ENCODE measurements around the gene RIT1.
A peak's percentile ranks its signal among the peaks of the same experiment; 100 is the strongest.

Gene RIT1, protein sequence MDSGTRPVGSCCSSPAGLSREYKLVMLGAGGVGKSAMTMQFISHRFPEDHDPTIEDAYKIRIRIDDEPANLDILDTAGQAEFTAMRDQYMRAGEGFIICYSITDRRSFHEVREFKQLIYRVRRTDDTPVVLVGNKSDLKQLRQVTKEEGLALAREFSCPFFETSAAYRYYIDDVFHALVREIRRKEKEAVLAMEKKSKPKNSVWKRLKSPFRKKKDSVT
- 89.8 to 119 reads per million in 2 donors for total RNA-seq

DNA sequence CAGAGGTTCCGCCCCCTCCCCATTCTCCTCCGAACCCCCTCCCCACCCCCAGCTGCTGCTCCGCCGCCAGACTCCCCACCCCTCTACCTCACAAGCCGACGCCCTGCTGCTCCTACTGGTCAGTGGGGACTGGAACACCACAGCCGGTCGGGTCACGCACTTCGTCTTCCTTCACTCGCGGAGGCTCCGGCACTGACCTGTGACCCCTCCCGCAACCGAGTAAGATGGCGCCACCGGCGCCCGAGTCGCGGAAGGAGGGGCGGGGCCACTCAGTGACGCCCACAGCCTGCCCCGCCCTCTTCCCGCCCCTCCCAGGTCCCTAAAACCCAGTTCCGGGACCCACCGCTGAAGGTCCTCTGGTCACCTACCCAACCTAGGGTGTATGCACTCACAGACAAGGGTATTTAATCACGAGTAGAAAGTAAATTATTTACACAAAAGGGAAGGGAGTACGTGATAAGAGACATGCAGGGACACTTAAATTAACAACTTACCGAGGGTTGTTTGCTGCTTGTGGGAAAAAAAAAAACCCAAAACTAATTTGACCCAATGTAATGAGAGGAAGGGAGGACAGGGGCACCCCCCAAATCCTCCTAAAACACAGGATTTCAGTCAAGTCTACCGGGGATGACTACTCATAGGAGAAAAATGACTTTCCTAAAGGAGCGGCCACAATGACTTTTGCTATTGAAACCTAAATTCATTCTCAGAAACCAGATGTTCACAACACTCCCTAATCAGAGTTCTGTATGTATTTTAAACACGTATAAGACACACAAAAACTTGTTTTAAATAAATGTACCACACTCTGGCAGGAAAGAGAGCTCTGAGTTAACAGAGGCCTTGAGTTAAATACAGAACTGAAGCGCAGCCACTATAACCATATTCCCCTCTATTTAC is at the start of gene RIT1:
Gene RIT1 (minus strand): TSS at position 194 of the 900 bp plus-strand sequence. CDS start 588 bp downstream, outside the sequence.
- DNase-seq: peak; percentile 69 to 87 (median 81)

DNA sequence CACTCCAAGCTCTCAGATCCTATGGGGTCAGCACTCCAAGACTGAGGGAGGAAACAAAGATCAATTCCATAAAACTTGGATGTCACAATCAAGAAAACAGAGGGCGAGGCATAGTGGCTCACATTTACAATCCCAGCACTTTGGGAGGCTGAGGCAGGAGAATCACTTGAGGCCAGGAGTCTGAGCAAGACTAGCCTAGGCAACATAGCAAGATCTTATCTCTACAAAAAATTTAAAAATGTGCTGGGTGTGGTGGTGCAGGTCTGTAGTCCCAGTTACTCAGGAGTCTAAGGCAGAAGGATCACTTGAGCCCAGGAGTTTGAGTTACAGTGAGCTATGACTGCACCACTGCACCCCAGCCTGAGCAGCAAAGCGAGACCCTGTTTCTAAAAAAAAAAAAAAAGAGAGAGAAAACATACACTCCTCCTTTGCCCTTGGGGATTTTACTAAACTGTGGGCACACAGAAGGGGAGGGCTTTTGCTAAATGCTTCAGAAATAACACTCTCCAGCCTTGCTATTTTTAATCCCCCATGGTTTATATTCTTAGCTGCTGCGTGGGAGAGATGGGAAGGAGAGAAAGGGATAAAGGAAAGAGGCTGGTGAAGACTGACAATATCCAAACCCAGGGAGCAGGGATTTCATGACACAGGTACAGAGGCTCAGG is 49.1 kb upstream of the RIT1 start:
- DNase-seq: no peak

DNA sequence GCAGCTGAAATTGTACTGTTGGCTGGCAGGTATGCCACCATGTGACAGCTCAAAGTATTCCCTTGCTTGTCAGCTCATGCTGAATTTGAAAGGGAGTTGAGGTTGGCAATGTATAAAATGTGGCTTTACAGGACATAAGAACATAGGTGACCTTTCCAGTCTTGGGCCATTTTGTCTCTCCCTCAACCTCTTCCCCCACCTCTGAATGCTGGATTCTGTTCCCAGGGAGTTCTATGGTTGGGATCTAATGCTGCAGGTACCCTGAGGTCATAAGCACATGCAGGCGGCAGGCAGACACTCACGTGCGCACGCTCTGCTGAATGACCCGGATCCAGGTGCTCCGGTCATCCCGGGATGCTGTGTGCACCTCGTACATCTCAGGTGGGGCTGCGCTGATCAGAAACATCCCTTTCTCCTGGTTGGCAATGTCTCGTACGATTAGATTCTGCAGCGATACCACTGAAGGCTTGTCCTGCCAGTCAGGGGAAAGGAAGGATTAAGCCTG is 46.3 kb upstream of the RIT1 start:
- no peak for DNase-seq

DNA sequence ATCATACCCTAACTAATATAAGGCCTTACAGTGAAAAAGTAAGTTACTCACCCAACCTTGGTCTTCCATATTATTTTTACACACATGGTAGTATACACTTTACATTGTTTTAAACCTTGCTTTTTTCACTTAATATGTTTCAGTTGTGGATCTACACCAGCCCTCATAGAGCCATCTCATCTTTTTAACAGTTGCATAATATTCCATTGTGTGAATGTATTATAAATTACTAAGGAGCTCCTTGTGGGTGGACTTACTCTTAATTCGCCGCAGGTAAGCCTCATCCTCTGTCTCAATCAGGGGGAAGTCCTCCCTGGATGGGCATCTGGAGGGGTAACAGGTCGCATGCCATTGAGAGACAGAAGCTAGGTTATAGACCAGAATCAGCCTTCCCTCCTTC is 43.5 kb upstream of the RIT1 start:
- no peak for DNase-seq

DNA sequence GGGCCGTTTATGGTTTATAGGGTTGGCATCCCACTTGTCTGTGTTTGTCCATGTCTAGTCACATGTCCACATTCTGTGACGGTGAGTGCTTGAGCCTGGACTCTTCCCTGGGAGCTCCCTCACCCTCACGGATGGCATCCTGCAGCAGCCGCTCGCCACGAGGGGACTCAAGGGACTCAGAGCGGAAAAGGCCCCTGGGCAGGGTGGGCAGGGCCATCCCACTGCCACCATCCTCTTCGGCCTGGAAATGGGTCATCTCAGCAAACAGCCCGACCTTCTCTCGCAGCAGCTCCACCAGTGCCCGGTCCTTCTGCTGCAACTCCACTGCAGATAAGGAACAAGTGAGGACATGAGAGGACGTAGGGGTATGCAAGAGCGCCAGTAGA is 41.3 kb upstream of the RIT1 start:
- DNase-seq: no peak

DNA sequence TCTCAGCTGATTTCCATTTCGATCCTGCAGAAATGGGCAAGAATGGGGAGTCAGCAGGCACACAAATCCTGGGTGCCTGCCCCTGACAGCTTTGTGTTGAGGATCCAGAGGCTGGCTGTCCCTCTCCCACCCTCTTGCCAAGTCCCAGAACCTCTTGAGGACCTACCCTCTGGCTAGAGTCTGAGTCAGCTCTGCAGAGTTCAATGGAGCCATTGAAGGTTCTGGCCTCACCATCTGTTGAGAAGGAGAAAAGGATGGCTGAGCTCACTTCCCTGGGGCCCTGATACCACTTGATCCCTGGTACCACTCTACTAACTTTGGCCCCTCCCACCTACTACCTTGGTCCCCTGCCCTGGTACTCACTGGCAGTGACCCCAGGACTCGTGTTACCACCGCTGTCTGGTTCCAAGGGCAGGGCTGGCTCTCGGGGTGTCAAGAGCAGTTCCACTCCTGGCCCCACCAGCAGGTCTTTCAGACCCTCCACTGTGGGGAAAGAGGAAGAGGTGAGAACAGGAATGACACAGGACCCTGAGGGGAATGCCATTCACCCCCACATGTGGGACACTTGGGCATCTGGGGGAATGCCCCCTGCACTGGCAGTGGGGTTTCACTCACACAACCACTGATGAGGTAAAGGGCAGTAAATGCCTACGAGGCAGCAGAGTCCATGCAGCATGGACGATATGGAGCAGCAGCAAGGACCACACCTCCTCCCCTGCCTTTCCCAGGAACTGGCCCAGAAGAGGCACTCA is 40.8 kb upstream of the RIT1 start:
- DNase-seq: no peak

DNA sequence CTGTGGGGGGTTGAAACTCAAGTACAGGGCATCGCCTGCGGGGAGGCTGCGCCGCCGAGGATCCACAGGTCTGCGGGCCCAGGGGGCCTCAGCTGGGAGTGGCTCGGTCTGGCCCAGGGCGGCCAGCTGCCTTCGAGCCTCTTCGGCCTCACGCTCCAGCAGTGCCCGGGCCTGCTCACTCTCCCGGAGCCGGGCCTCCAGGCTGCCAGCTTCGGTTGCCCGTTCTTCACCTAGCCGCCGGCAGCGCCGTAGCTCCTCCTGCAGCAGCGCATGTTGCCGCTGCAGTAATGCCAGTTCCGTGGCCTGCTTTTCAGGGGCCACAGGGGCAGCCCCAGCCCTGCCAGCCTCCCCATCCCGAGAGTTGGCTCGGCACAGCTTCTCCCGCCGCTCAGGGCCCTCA is 39.7 kb upstream of the RIT1 start:
- no peak for DNase-seq

DNA sequence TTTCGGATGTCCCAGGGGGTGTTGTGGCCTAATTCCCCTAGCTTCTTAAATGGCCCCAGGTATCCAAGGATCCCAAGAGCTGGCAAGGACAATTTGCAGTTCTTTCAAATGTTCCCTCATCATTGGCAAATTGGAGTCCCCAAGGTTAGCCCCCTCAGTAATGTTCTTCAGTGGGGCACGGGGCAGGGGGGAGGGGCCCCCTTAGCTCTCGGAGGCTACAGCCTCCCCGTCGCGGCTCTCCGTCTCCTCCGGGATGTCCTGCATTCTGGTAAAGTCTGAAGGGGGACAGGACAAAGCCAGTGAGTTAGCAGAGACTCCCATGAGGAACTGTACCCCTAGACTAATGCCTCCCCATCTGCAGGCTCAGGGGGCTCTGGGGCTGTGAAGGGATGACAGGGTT is 36.6 kb upstream of the RIT1 start:
- DNase-seq: no peak

DNA sequence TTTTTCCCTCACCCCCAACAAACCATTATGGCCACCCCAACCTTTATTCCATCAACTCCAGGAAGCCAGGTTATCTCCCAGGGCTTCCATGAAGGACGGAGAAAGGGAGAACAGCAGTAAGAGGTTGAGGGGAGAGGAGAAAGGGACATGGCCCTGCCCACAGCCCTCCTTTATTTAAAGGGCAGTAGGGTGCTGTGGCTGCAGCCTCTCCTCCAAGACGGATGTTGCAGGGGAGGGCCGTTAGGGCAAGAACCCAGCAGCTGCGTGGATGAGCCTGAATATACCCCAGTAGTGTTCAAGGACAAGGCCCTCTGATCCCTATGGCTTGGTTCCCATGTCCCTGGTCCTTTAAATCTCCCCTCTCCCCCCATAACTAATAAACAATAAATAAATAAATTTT is 36.1 kb upstream of the RIT1 start:
- no peak for DNase-seq

DNA sequence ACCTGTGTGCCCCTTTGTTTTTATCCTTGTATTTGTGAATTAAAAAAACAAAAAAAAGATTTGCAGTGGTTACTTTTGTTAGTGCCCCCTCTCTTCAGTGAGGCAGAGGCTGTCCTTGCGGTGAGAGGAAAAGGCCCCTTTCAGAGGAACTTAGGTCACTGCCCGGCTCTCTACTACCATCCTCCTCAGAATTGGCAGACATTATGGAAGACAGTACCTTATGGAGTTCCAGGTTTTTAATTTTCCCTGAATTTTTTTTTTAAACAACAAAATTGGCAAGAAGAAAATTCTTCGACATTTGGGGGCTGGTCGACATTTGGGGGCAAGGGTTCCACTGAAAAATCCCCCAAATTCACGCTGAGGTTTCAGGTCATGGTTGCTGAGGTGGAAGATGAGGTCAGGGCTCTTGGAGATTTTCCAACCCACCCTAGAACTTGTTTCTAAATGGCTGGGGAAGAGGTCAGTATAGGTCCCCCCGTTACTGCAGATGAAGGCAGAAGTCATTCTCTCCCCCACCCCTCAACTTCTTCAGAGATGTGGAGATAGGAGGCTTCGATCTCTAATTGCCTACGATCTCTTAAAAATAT is 35.6 kb upstream of the RIT1 start:
- DNase-seq: no peak

DNA sequence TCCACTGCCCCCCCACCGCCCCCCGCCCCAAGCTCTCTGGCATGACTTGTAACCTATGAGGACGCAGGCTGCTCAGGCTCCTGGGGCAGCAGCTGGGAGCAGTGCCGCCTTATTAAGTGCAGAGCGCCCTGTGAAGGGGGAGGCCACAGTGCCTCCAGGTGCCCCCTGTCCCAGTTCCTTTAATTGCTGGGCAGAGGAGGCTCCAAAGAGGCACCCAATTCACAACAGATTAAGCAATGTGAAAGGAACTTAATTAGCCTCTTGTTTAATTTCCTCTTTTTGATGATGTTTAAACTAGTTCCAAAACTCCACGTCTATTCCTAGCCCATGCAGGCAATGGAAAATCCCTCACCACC is 33.3 kb upstream of the RIT1 start:
- no peak for DNase-seq

DNA sequence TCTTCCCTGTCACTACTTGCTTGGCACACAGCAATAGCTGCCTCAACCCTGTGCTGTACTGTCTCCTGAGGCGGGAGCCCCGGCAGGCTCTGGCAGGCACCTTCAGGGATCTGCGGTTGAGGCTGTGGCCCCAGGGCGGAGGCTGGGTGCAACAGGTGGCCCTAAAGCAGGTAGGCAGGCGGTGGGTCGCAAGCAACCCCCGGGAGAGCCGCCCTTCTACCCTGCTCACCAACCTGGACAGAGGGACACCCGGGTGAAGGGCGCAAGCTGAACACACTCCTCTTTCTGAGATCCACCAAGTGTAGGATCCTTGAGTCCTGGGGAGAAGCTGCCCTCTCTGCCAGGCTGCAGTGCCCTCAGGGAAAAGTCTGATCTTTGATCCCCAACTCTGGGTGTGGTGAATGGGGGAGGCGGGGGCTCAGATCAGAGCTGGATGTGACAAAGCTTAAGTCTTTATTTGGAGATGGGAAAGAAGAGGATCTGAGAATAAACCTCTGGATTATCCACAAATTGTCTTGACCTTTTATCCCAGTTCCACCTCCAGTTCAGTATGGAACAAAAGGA is 31.5 kb upstream of the RIT1 start:
- no peak for DNase-seq

DNA sequence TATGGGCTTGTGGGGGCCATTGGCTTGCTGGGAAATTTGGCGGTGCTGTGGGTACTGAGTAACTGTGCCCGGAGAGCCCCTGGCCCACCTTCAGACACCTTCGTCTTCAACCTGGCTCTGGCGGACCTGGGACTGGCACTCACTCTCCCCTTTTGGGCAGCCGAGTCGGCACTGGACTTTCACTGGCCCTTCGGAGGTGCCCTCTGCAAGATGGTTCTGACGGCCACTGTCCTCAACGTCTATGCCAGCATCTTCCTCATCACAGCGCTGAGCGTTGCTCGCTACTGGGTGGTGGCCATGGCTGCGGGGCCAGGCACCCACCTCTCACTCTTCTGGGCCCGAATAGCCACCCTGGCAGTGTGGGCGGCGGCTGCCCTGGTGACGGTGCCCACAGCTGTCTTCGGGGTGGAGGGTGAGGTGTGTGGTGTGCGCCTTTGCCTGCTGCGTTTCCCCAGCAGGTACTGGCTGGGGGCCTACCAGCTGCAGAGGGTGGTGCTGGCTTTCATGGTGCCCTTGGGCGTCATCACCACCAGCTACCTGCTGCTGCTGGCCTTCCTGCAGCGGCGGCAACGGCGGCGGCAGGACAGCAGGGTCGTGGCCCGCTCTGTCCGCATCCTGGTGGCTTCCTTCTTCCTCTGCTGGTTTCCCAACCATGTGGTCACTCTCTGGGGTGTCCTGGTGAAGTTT is 30.8 kb upstream of the RIT1 start:
- DNase-seq: no peak

DNA sequence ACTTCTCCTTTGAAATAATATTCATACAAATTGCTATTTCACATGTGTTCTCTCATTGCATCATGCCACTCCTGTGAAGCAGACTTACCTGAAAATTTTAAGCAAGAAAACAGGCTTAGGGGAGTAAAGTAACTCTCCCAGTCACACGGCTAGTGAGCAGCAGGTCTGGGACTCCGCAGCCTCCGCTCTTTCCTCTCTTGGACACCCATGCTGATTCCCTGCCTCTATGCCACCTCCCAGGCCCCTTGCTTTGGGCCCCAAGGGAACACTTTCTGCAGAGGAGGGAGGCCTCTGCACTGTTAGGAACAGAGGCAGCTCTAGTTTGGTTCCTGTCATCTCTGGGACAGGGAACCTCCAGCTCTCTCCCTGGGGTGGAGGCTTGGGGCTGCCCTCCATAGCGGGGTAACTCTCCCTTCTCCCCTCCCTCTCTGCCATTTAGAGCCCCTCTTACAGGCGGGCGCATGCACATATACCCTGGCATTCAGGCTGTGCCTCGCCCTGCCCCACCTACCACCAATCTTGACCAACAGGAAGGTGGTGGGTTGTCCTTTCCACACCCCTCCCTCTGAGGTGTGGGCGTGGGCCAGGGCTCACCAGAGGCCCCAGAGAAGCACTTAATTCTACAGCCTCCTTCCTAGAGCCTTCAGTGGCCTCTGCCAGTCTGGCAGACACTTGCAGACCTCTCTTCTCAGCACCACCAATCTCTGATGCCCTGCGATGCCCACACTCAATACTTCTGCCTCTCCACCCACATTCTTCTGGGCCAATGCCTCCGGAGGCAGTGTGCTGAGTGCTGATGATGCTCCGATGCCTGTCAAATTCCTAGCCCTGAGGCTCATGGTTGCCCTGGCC is 30.1 kb upstream of the RIT1 start, which contains the start of gene RXFP4:
Gene RXFP4 (plus strand): TSS at position 646 of the 852 bp plus-strand sequence. CDS start 72 bp downstream, at position 718.
- DNase-seq: peak in 1 of 5 experiments; percentile 11

DNA sequence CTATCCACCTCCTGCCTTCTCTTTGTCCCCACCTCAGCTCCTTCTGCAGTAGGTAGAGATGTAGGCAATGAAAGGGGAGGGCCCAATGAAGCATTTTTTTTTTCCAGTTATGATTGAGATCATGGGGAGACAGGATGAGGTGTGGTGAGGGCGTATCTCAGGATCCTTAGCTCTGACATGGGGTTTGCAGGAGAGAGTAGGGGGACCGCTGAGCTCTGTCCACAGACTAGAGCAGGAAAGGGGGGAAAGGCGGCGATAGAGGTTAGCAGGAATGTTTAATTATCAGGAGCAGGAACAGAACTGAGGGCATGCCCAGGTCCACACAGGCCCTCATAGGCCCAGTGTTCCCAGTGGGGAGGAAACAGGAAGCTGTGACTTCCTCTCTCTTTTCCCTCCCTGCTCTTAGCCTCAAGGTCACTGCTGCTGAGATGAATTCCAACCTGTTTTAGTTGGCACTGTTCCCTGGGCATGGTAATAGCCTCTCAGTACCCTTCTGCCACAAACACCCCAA is 29.4 kb upstream of the RIT1 start:
- peak in 1 of 5 experiments; percentile 19 for DNase-seq

DNA sequence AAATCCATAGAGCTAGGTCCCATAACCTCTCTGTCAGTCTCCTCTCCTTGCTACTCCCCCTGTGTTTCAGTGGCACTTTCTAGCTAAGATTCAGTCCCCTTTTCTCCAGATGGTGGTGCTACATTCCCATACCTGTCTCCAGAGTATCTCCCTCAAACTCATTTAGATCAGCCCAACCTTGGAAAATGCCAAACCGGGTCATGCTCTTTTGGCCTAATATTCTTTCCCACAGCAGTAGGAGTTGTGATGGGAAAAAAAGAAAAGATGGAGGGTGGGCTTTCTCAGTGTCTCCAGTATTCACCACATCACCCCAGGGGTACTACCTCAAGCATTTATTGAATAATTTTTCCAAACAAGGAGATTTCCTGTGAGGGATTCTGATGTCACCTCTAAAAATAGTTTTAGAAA is 27.1 kb upstream of the RIT1 start:
- DNase-seq: peak in 1 of 5 experiments; percentile 76

DNA sequence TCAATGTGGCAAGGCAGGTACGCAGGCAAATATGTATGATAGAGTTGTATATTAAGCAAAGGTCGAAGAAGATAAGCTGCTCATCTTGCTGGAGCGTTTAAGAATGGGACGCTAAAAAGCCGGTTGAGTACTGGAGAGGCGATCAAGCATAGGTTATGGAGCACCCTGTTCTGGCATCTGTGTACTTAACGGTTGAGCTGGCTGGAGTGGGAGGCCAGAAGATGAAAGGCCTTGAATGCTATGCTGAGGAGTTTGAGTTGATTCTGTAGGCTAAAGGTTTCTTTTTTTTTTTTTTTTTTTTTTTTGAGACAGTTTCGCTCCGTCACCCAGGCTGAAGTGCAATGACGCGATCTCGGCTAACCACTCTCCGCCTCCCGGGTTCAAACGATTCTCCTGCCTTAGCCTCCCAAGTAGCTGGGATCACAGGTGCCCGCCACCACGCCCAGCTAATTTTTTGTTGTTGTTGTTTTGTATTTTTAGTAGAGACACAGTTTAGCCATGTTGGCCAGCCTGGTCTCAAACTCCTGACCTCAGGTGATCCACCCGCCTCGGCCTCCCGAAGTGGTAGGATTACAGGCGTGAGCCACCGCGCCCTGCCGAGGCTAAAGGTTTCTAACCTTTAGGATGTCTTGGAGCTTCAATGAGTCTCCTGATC is 23.9 kb upstream of the RIT1 start:
- no peak for DNase-seq

DNA sequence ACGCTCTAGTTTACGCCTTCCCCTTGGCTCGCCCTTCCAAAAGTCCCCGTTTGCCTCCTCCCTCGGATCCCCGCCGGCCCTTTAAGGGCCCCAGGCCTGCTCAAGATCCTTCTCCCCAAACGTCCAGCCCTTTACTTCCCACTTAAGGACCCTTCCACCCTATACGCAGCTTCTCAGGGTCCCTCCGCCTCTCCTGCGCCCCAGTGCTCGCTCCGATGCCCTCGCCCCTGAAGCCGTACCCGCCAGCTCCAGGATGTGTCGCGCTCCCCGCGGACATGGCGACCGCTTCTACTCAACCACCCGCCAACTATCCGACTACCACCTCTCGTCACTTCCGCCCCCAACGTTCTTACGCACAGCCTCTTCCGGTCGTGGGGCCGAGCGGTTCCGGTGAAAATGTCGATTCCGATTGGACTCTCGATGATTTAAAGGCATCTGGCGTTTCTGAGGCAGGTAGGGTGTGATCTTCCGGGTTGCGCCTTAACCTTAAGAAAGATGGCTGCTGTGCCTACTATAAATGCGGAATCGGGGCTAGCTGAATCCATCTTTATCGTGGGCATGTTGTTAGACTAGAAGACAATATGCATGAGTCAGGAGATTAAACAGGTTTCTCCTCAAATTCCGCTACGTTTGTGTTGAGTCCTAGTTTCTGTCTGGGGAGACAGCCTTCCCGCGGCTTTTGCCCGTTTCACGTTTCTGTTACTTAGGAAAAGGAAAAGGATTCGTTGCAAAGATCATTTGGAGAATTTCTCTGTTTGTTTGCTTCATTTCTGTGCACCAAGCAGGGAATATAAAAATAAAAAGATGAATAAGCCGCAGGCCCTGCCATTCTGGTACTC is 23.2 kb upstream of the RIT1 start, which contains the start of gene KHDC4:
Gene KHDC4 (minus strand): TSS at position 317 of the 839 bp plus-strand sequence. CDS start 40 bp downstream, at position 277.
- peak; percentile 81 to 100 (median 93) for DNase-seq
